SK-N-SH treated with all-trans-retinoic acid at 6 μM for 48 hours (cell line): ENCODE results near the gene NT5C3A.

Source experiments
- ATAC-seq: fragments of 200-7000 bp; cut with Tn5 transposase; 3 replicates; pipeline ENCODE4 v1.9.1; 2020; ENCODE audit warnings: mild to moderate bottlenecking, moderate library complexity
- ARNTL ChIP-seq: fragments of 450-650 bp; formaldehyde crosslinking; IDR thresholded peaks from 2 replicates; pipeline ENCODE4 v1.5.0; 2020; ENCODE audit warnings: low read depth, mild to moderate bottlenecking, moderate library complexity, borderline replicate concordance
- CREB5 ChIP-seq: fragments of 250-450 bp; sonication (Bioruptor Pico); IDR thresholded peaks from 2 replicates; pipeline ENCODE4 v1.5.1; 2020; ENCODE audit warnings: low read depth, mild to moderate bottlenecking, moderate library complexity
- CSRNP3 ChIP-seq: fragments of 250-450 bp; sonication (Bioruptor Pico); IDR thresholded peaks from 2 replicates; pipeline ENCODE4 v1.5.1; 2021; ENCODE audit warnings: mild to moderate bottlenecking, moderate library complexity
- ESRRG ChIP-seq: fragments of 250-450 bp; sonication (Bioruptor Pico); IDR thresholded peaks from 2 replicates; pipeline ENCODE4 v1.6.1; 2021; ENCODE audit warnings: mild to moderate bottlenecking
- GLIS3 ChIP-seq: fragments of 250-450 bp; sonication (Bioruptor Pico); IDR thresholded peaks from 2 replicates; pipeline ENCODE4 v1.5.0; 2020; ENCODE audit warnings: mild to moderate bottlenecking, moderate library complexity
- ISL1 ChIP-seq: fragments of 250-450 bp; sonication (Bioruptor Pico); IDR thresholded peaks from 2 replicates; pipeline ENCODE4 v2.1.2; 2022; ENCODE audit warnings: mild to moderate bottlenecking, moderate library complexity
- OSR1 ChIP-seq: fragments of 250-450 bp; sonication (Bioruptor Pico); IDR thresholded peaks from 2 replicates; pipeline ENCODE4 v1.8.0; 2022; ENCODE audit warnings: moderate library complexity, mild to moderate bottlenecking, inconsistent platforms
- PATZ1 ChIP-seq: fragments of 250-450 bp; sonication (Bioruptor Pico); IDR thresholded peaks from 2 replicates; pipeline ENCODE4 v1.8.0; 2020; ENCODE audit warnings: mild to moderate bottlenecking, moderate library complexity, borderline replicate concordance
- POU6F1 ChIP-seq: fragments of 250-450 bp; sonication (Bioruptor Pico); IDR thresholded peaks from 2 replicates; pipeline ENCODE4 v1.8.0; 2021; ENCODE audit warnings: low read depth, mild to moderate bottlenecking, moderate library complexity, borderline replicate concordance
- PPARA ChIP-seq: fragments of 250-450 bp; sonication (Bioruptor Pico); IDR thresholded peaks from 2 replicates; pipeline ENCODE4 v1.5.0; 2020; ENCODE audit warnings: mild to moderate bottlenecking, borderline replicate concordance
- RARB ChIP-seq: fragments of 250-450 bp; sonication (Bioruptor Pico); IDR thresholded peaks from 2 replicates; pipeline ENCODE4 v1.8.0; 2021; ENCODE audit warnings: mild to moderate bottlenecking, moderate library complexity
- SNAI2 ChIP-seq: fragments of 250-450 bp; sonication (Bioruptor Pico); IDR thresholded peaks from 2 replicates; pipeline ENCODE4 v1.5.0; 2020; ENCODE audit warnings: mild to moderate bottlenecking, moderate library complexity
- TCF4 ChIP-seq: fragments of 250-450 bp; sonication (Bioruptor Pico); IDR thresholded peaks from 2 replicates; pipeline ENCODE4 v1.8.0; 2021; ENCODE audit warnings: mild to moderate bottlenecking, moderate library complexity, borderline replicate concordance
- TOX ChIP-seq: fragments of 250-450 bp; sonication (Bioruptor Pico); IDR thresholded peaks from 2 replicates; pipeline ENCODE4 v1.8.0; 2021; ENCODE audit warnings: mild to moderate bottlenecking, moderate library complexity, borderline replicate concordance
- TSHZ2 ChIP-seq: fragments of 250-450 bp; sonication (Bioruptor Pico); IDR thresholded peaks from 2 replicates; pipeline ENCODE4 v1.5.0; 2020; ENCODE audit warnings: mild to moderate bottlenecking, moderate library complexity
- ZC3H10 ChIP-seq: fragments of 250-450 bp; sonication (Bioruptor Pico); IDR thresholded peaks from 2 replicates; pipeline ENCODE4 v1.5.1; 2021; ENCODE audit warnings: mild to moderate bottlenecking, moderate library complexity
- ZFP3 ChIP-seq: fragments of 250-450 bp; sonication (Bioruptor Pico); IDR thresholded peaks from 2 replicates; pipeline ENCODE4 v1.5.0; 2020; ENCODE audit warnings: mild to moderate bottlenecking, moderate library complexity
- ZFP30 ChIP-seq: fragments of 450-650 bp; formaldehyde crosslinking; IDR thresholded peaks from 2 replicates; pipeline ENCODE4 v1.5.0; 2022; ENCODE audit warnings: mild to moderate bottlenecking, moderate library complexity
- ZNF565 ChIP-seq: fragments of 450-650 bp; formaldehyde crosslinking; conservative IDR thresholded peaks from 2 replicates; pipeline ENCODE4 v1.5.0; 2020; ENCODE audit warnings: low read depth, mild to moderate bottlenecking, moderate library complexity
- ZNF70 ChIP-seq: fragments of 450-650 bp; formaldehyde crosslinking; IDR thresholded peaks from 2 replicates; pipeline ENCODE4 v1.5.0; 2020; ENCODE audit warnings: mild to moderate bottlenecking, moderate library complexity
- ZNF8 ChIP-seq: fragments of 450-650 bp; formaldehyde crosslinking; IDR thresholded peaks from 2 replicates; pipeline ENCODE4 v1.5.0; 2020; ENCODE audit warnings: mild to moderate bottlenecking, moderate library complexity

The NT5C3A gene

GRCh38 chr7:33039903-33040292 lies 22.7 kb downstream of the NT5C3A start:
- peak; percentile 31 for ATAC-seq
- TF ChIP-seq GLIS3 (CRISPR knock-in tag) (no peak), ZFP30 (CRISPR knock-in tag) (no peak), TSHZ2 (CRISPR knock-in tag) (no peak), CSRNP3 (CRISPR knock-in tag) (no peak), POU6F1 (CRISPR knock-in tag) (no peak), ZNF8 (CRISPR knock-in tag) (no peak), CREB5 (CRISPR knock-in tag) (no peak), TOX (CRISPR knock-in tag) (no peak), ZNF565 (CRISPR knock-in tag) (no peak), ESRRG (CRISPR knock-in tag) (no peak), ZNF70 (no peak), PPARA (CRISPR knock-in tag) (no peak), OSR1 (no peak), RARB (CRISPR knock-in tag) (no peak), ZC3H10 (no peak), ZFP3 (CRISPR knock-in tag) (no peak)

GRCh38 chr7:33039257-33039902 lies 23.2 kb downstream of the NT5C3A start:
- no peak for TF ChIP-seq ZFP3 (CRISPR knock-in tag)
- TF ChIP-seq, all 23 proteins: peak for 0
- ATAC-seq, result peak; percentile 65

GRCh38 chr7:33038639-33039038 lies 23.9 kb downstream of the NT5C3A start:
- no peak for ATAC-seq
- TF ChIP-seq ZNF565 (CRISPR knock-in tag), result no peak
- TF ChIP-seq SNAI2 (CRISPR knock-in tag), result no peak
- no peak for TF ChIP-seq TCF4 (CRISPR knock-in tag)
- TF ChIP-seq RARB (CRISPR knock-in tag), result no peak
- TF ChIP-seq ARNTL (CRISPR knock-in tag), result no peak
- TF ChIP-seq TSHZ2 (CRISPR knock-in tag), result no peak
- TF ChIP-seq ZC3H10, result no peak
- no peak for TF ChIP-seq ISL1
- no peak for TF ChIP-seq PATZ1 (CRISPR knock-in tag)
- TF ChIP-seq ESRRG (CRISPR knock-in tag), result no peak
- TF ChIP-seq ZFP30 (CRISPR knock-in tag), result no peak
- TF ChIP-seq OSR1, result no peak
